Activated CD8-positive, alpha-beta T cell treated with anti-CD3 and anti-CD28 coated beads for 36 hours (primary cell): ENCODE results near the gene TMEM187. TPM values are rescaled to one million over a fixed set of nuclear protein-coding genes. Genes with fewer than 3 reads are reported as not detected.

Experiments
- ATAC-seq: fragments of 200-7000 bp; cut with Tn5 transposase; one replicate; pipeline ENCODE4 v1.10.0; 2021; ENCODE audit warnings: mild to moderate bottlenecking, moderate library complexity
- CTCF ChIA-PET: fragments of 350-600 bp; sonication (Branson Sonifier 250); formaldehyde crosslinking; loops from one replicate; lab custom pipeline; 2021; ENCODE audit warnings: antibody characterized with exemption; lab: Charles Lee
- POLR2A ChIA-PET: fragments of 350-600 bp; sonication (Branson Sonifier 250); formaldehyde crosslinking; loops from one replicate; lab custom pipeline; 2021; ENCODE audit warnings: antibody characterized with exemption; lab: Charles Lee
- DNase-seq: peaks from one replicate; pipeline ENCODE4 v3.0.0-alpha.2; 2020
- H3K27ac Mint-ChIP-seq: one replicate; pipeline ENCODE4 v1.8.0; 2021; ENCODE audit warnings: mild to moderate bottlenecking, mixed read lengths
- H3K27me3 Mint-ChIP-seq: one replicate; pipeline ENCODE4 v1.8.0; 2021; ENCODE audit warnings: mixed read lengths
- H3K36me3 Mint-ChIP-seq: one replicate; pipeline ENCODE4 v1.8.0; 2021; ENCODE audit warnings: low read depth, mixed read lengths
- H3K4me1 Mint-ChIP-seq: one replicate; pipeline ENCODE4 v1.8.0; 2021; ENCODE audit warnings: low read depth, mixed read lengths
- H3K4me3 Mint-ChIP-seq: one replicate; pipeline ENCODE4 v1.8.0; 2021; ENCODE audit warnings: mild to moderate bottlenecking, moderate library complexity, mixed read lengths
- H3K9me3 Mint-ChIP-seq: one replicate; pipeline ENCODE4 v1.8.0; 2021; ENCODE audit warnings: mixed read lengths
- CTCF ChIP-seq: fragments of 200-600 bp; IDR thresholded peaks from one replicate; pipeline ENCODE4 v1.8.0; 2022; ENCODE audit warnings: antibody characterized with exemption, mild to moderate bottlenecking
- intact Hi-C: fragments of 100-400 bp; cut with micrococcal nuclease; formaldehyde crosslinking; loops from one replicate; pipeline ENCODE4 v1.10.0; 2022
- total RNA-seq, 2 experiments: library from RNA; stranded (reverse); gene quantifications; one replicate each; pipeline ENCODE4 v1.2.3, GENCODE V29; 2021

The TMEM187 gene
- total RNA-seq, 2 experiments from 2014 or later: 4.4 to 4.5 TPM

GRCh38 chrX:154019061-154019621, 46.6 kb downstream of the TMEM187 start:
- ChIA-PET CTCF (no interaction called here), POLR2A (interaction anchor here (0.6 to 2.3 kb wide), 4 partner anchors 9 to 94 kb away, joined by 3 to 7 read pairs (median 5); partner anchors contain the start of gene ARHGAP4)
- peak; percentile 31 for DNase-seq
- Mint-ChIP-seq H3K4me3 (peak overlapping the region; percentile 86), H3K4me1 (peaks cover 22% of the 10 kb centered on the region), H3K9me3 (no peaks in the 10 kb centered on the region), H3K36me3 (peaks cover 29% of the 10 kb centered on the region), H3K27me3 (no peaks in the 10 kb centered on the region), H3K27ac (peak overlapping the region; percentile 91)
- ATAC-seq: peak; percentile 18
- TF ChIP-seq CTCF: no peak
- intact Hi-C loops: no loop called here

GRCh38 chrX:154019633-154020528, 47.3 kb downstream of the TMEM187 start, which contains the start of gene IRAK1:
Gene IRAK1, minus strand, starts transcription at chrX:154019902. Its CDS starts 90 bp downstream, at chrX:154019812.
- DNase-seq (peak; percentile 51), ATAC-seq (peak; percentile 78)
- no peak for TF ChIP-seq CTCF
- H3K27ac Mint-ChIP-seq: peak within 1 kb of the TSS; percentile 95
- peaks cover 25% of the 10 kb centered on the region for H3K36me3 Mint-ChIP-seq
- H3K4me1 Mint-ChIP-seq: peaks cover 17% of the 10 kb centered on the region
- POLR2A ChIA-PET: interaction anchor here (1.0 to 2.3 kb wide), 5 partner anchors 11 to 95 kb away, joined by 3 to 7 read pairs (median 4); partner anchors contain the start of gene ARHGAP4
- intact Hi-C loops: no loop called here
- no peaks in the 10 kb centered on the region for H3K27me3 Mint-ChIP-seq
- peak within 1 kb of the TSS; percentile 92 for H3K4me3 Mint-ChIP-seq
- CTCF ChIA-PET: interaction anchor here (0.6 to 1.7 kb wide), 3 partner anchors 32 to 284 kb away, joined by 3 to 5 read pairs (median 3); no protein-coding TSS in a partner anchor
- H3K9me3 Mint-ChIP-seq: no peaks in the 10 kb centered on the region

- no peak for TF ChIP-seq CTCF
- POLR2A ChIA-PET: interaction anchor here (0.6 to 2.3 kb wide), 8 partner anchors 10 to 378 kb away, joined by 3 to 7 read pairs (median 4); partner anchors contain the start of genes ARHGAP4 and RPL10
These were observed 48.1 kb downstream of the TMEM187 start for GRCh38 chrX:154020536-154021115.

GRCh38 chrX:154021131-154021611, 48.6 kb downstream of the TMEM187 start:
- peaks cover 18% of the 10 kb centered on the region for H3K36me3 Mint-ChIP-seq
- peak overlapping the region; percentile 92 for H3K4me3 Mint-ChIP-seq
- peak overlapping the region; percentile 95 for H3K27ac Mint-ChIP-seq
- no peaks in the 10 kb centered on the region for H3K9me3 Mint-ChIP-seq
- DNase-seq (peak; percentile 47), ATAC-seq (peak; percentile 29)
- H3K4me1 Mint-ChIP-seq: peaks cover 7% of the 10 kb centered on the region
- H3K27me3 Mint-ChIP-seq: no peaks in the 10 kb centered on the region
- no peak for TF ChIP-seq CTCF
- intact Hi-C loops: no loop called here
- CTCF ChIA-PET: interaction anchor here (1.7 kb wide), 1 partner anchor 30 kb away, joined by 5 read pairs; no protein-coding TSS in a partner anchor
- POLR2A ChIA-PET: interaction anchor here (0.6 to 2.3 kb wide), 6 partner anchors 15 to 377 kb away, joined by 3 to 7 read pairs (median 4); partner anchors contain the start of genes ARHGAP4 and RPL10

More at GRCh38 chrX:154020536-154021115, 48.1 kb downstream of the TMEM187 start:
- peak overlapping the region; percentile 92 for H3K4me3 Mint-ChIP-seq
- ATAC-seq (peak; percentile 14), DNase-seq (peak; percentile 31)
- CTCF ChIA-PET: interaction anchor here (0.6 to 1.7 kb wide), 3 partner anchors 31 to 284 kb away, joined by 3 to 5 read pairs (median 3); no protein-coding TSS in a partner anchor
- intact Hi-C loops: no loop called here
- H3K9me3 Mint-ChIP-seq: no peaks in the 10 kb centered on the region
- H3K4me1 Mint-ChIP-seq: peaks cover 12% of the 10 kb centered on the region
- H3K27me3 Mint-ChIP-seq: no peaks in the 10 kb centered on the region
- peaks cover 22% of the 10 kb centered on the region for H3K36me3 Mint-ChIP-seq
- peak overlapping the region; percentile 95 for H3K27ac Mint-ChIP-seq
